CD4-positive, alpha-beta T cell (primary cell): ENCODE measurements around the gene TMEM272. TPM values are rescaled to one million over a fixed set of nuclear protein-coding genes. Genes with fewer than 3 reads are reported as not detected.

Experiments
- ATAC-seq: fragments of 200-7000 bp; cut with Tn5 transposase; one replicate; pipeline ENCODE4 v1.10.0; 2022; ENCODE audit warnings: mild to moderate bottlenecking; ENCODE audit not compliant: poor library complexity
- CTCF ChIA-PET: fragments of 350-600 bp; sonication (Branson Sonifier 250); formaldehyde crosslinking; loops from one replicate; lab custom pipeline; 2021; ENCODE audit warnings: antibody characterized with exemption, inconsistent platforms; lab: Charles Lee
- POLR2A ChIA-PET: fragments of 350-600 bp; sonication (Branson Sonifier 250); formaldehyde crosslinking; loops from one replicate; lab custom pipeline; 2021; ENCODE audit warnings: antibody characterized with exemption, inconsistent platforms; lab: Charles Lee
- DNase-seq, 14 experiments: peaks; one replicate each; pipeline ENCODE4 v3.0.0-alpha.2; 2013 to 2020; ENCODE audit warnings: mixed read lengths in 2 of 14
- H3K27ac ChIP-seq, 2 donors: one replicate each; pipeline versions ENCODE4 v1.5.1 to v1.7.0; 2013; ENCODE audit warnings: low read length in 2 of 2, low read depth in 1 of 2, mild to moderate bottlenecking in 1 of 2
- H3K27me3 ChIP-seq, 2 experiments: 1 replicate in 1 of 2; 2 replicates in 1 of 2; pipeline versions ENCODE4 v1.6.1 to v1.7.0; 2013; ENCODE audit warnings: low read length in 2 of 2, control low read depth in 1 of 2, mild to moderate bottlenecking in 1 of 2, moderate library complexity in 1 of 2; ENCODE audit not compliant: insufficient read depth in 2 of 2, control insufficient read depth in 1 of 2
- H3K36me3 ChIP-seq: one replicate; pipeline ENCODE4 v1.6.1; 2013; ENCODE audit warnings: low read length, control low read depth; ENCODE audit not compliant: insufficient read depth
- H3K4me1 ChIP-seq: one replicate; pipeline ENCODE4 v1.6.1; 2013; ENCODE audit warnings: low read length, control low read depth; ENCODE audit not compliant: insufficient read depth
- H3K4me3 ChIP-seq: one replicate; pipeline ENCODE4 v1.5.1; 2013; ENCODE audit warnings: mild to moderate bottlenecking, low read length, moderate library complexity
- H3K9me3 ChIP-seq, 2 experiments: 1 replicate in 1 of 2; 2 replicates in 1 of 2; pipeline versions ENCODE4 v1.6.1 to v1.7.0; 2013; ENCODE audit warnings: low read length in 2 of 2, mild to moderate bottlenecking in 2 of 2, control low read depth in 1 of 2, moderate library complexity in 1 of 2; ENCODE audit not compliant: control insufficient read depth in 1 of 2, insufficient read depth in 1 of 2
- H3K27ac Mint-ChIP-seq: one replicate; pipeline ENCODE4 v1.8.0; 2020; ENCODE audit warnings: mixed read lengths
- H3K27me3 Mint-ChIP-seq: one replicate; pipeline ENCODE4 v1.8.0; 2021; ENCODE audit warnings: mixed read lengths
- H3K36me3 Mint-ChIP-seq: one replicate; pipeline ENCODE4 v1.8.0; 2021; ENCODE audit warnings: low read depth, mixed read lengths
- H3K4me1 Mint-ChIP-seq: one replicate; pipeline ENCODE4 v1.8.0; 2021; ENCODE audit warnings: low read depth, mixed read lengths
- H3K4me3 Mint-ChIP-seq: one replicate; pipeline ENCODE4 v1.8.0; 2020; ENCODE audit warnings: mild to moderate bottlenecking, mixed read lengths
- H3K9me3 Mint-ChIP-seq: one replicate; pipeline ENCODE4 v1.8.0; 2020; ENCODE audit warnings: mixed read lengths
- intact Hi-C, 2 experiments: fragments of 100-400 bp; cut with DNase I in 1 of 2; cut with micrococcal nuclease in 1 of 2; formaldehyde crosslinking; loops; one replicate each; pipeline versions ENCODE4 v1.15.1 to v1.9.0; 2023 to 2025; cut with DNase I, micrococcal nuclease
- total RNA-seq, 174 experiments: library from RNA in 2 of 174; stranded (reverse) in 2 of 174; gene quantifications; one replicate each; pipeline ENCODE4 v1.2.3 and lab custom pipeline; 2021 to 2026
- TF ChIP-seq, protein P1 (sequence below): fragments of 200-600 bp; IDR thresholded peaks from one replicate; pipeline ENCODE4 v1.8.0; 2022; ENCODE audit warnings: antibody characterized with exemption, mild to moderate bottlenecking

Gene TMEM272
- total RNA-seq, 2 experiments from 2014 or later = 2.7 to 2.8 TPM

- ATAC-seq = no peak
- ChIA-PET CTCF (interaction anchor here (0.6 to 3.4 kb wide), 6 partner anchors 8 to 348 kb away, joined by 3 to 8 read pairs (median 4); partner anchors contain the start of gene NEK5), POLR2A (no interaction called here)
- Mint-ChIP-seq H3K9me3 (no peaks in the 10 kb centered on the region), H3K4me3 (no peak overlapping the region), H3K4me1 (peaks cover 7% of the 10 kb centered on the region), H3K36me3 (no peaks in the 10 kb centered on the region), H3K27ac (no peak overlapping the region), H3K27me3 (peaks cover 14% of the 10 kb centered on the region)
- Histone ChIP-seq H3K27ac (no peak overlapping the region), H3K4me1 (peaks cover 7% of the 10 kb centered on the region), H3K27me3 (peaks cover 0 to 4% of the 10 kb centered on the region in 2 experiments), H3K9me3 (no peaks in the 10 kb centered on the region), H3K4me3 (no peak overlapping the region), H3K36me3 (no peaks in the 10 kb centered on the region)
- TF ChIP-seq, protein P1, sequence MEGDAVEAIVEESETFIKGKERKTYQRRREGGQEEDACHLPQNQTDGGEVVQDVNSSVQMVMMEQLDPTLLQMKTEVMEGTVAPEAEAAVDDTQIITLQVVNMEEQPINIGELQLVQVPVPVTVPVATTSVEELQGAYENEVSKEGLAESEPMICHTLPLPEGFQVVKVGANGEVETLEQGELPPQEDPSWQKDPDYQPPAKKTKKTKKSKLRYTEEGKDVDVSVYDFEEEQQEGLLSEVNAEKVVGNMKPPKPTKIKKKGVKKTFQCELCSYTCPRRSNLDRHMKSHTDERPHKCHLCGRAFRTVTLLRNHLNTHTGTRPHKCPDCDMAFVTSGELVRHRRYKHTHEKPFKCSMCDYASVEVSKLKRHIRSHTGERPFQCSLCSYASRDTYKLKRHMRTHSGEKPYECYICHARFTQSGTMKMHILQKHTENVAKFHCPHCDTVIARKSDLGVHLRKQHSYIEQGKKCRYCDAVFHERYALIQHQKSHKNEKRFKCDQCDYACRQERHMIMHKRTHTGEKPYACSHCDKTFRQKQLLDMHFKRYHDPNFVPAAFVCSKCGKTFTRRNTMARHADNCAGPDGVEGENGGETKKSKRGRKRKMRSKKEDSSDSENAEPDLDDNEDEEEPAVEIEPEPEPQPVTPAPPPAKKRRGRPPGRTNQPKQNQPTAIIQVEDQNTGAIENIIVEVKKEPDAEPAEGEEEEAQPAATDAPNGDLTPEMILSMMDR = peak; percentile 45
- intact Hi-C loops = loop anchor here in 1 of 2 experiments (5.0 kb wide), 1 partner anchor 32 kb away; no protein-coding TSS in a partner anchor
- DNase-seq = peak in 8 of 14 experiments; percentile 13 to 58 (median 30)
These were observed 4.4 kb upstream of the TMEM272 start for GRCh38 chr13:51849145-51850101.

- Histone ChIP-seq H3K9me3 (no peaks in the 10 kb centered on the region), H3K27me3 (peaks cover 0 to 4% of the 10 kb centered on the region in 2 experiments), H3K27ac (no peak overlapping the region), H3K4me3 (no peak overlapping the region), H3K36me3 (no peaks in the 10 kb centered on the region), H3K4me1 (peaks cover 7% of the 10 kb centered on the region)
- no peak overlapping the region for H3K4me3 Mint-ChIP-seq
- CTCF ChIA-PET = interaction anchor here (0.6 to 3.4 kb wide), 2 partner anchors 8 to 33 kb away, joined by 3 to 8 read pairs; no protein-coding TSS in a partner anchor
- peaks cover 9% of the 10 kb centered on the region for H3K27me3 Mint-ChIP-seq
- no peaks in the 10 kb centered on the region for H3K36me3 Mint-ChIP-seq
- TF ChIP-seq, protein P1 = no peak
- H3K9me3 Mint-ChIP-seq = no peaks in the 10 kb centered on the region
- H3K27ac Mint-ChIP-seq = no peak overlapping the region
- H3K4me1 Mint-ChIP-seq = peaks cover 7% of the 10 kb centered on the region
- ATAC-seq = no peak
- intact Hi-C loops = no loop called here
- POLR2A ChIA-PET = no interaction called here
- DNase-seq = no peak
These were observed 3.7 kb upstream of the TMEM272 start for GRCh38 chr13:51848674-51849073.

GRCh38 chr13:51846756-51847155 is 1.8 kb upstream of the TMEM272 start:
- Mint-ChIP-seq H3K9me3 (no peaks in the 10 kb centered on the region), H3K27me3 (peaks cover 9% of the 10 kb centered on the region), H3K27ac (no peak overlapping the region), H3K4me3 (no peak overlapping the region), H3K4me1 (peaks cover 7% of the 10 kb centered on the region), H3K36me3 (no peaks in the 10 kb centered on the region)
- H3K4me3 ChIP-seq = no peak overlapping the region
- ChIA-PET CTCF (interaction anchor here (0.6 to 1.8 kb wide), 2 partner anchors 13 to 412 kb away, joined by 3 to 4 read pairs; no protein-coding TSS in a partner anchor), POLR2A (no interaction called here)
- no peaks in the 10 kb centered on the region for H3K36me3 ChIP-seq
- no peaks in the 10 kb centered on the region for H3K27me3 ChIP-seq
- TF ChIP-seq, protein P1 = no peak
- no peak overlapping the region for H3K27ac ChIP-seq
- peaks cover 7% of the 10 kb centered on the region for H3K4me1 ChIP-seq
- H3K9me3 ChIP-seq = no peaks in the 10 kb centered on the region
- ATAC-seq (no peak), DNase-seq (no peak)
- intact Hi-C loops = no loop called here
